IMR-90 (cell line): ENCODE results near the gene CAMTA1. TPM values are rescaled to one million over a fixed set of nuclear protein-coding genes. Genes with fewer than 3 reads are reported as not detected.
A peak's percentile ranks its signal among the peaks of the same experiment; 100 is the strongest.

Experiments
- ATAC-seq: fragments of 200-7000 bp; cut with Tn5 transposase; 2 replicates; pipeline ENCODE4 v1.9.1; 2020; ENCODE audit warnings: low read depth, mild to moderate bottlenecking, moderate library complexity
- BruUV-seq: library from RNA; stranded (reverse); fragments of 400-500 nt; replicated peaks from 2 replicates; lab custom pipeline; 2021; lab: Mats Ljungman, UMichigan
- CTCF ChIA-PET: fragments of 300-600 bp; formaldehyde crosslinking; extraction: SDS; loops from one replicate; lab custom pipeline; 2021; ENCODE audit warnings: antibody characterized with exemption; lab: Yijun Ruan, JAX
- POLR2A ChIA-PET: fragments of 300-600 bp; sonication (Branson Sonifier 250); formaldehyde crosslinking; loops from one replicate; lab custom pipeline; 2022; ENCODE audit warnings: antibody characterized with exemption; ENCODE audit not compliant: unreplicated experiment; lab: Charles Lee
- DNase-seq: peaks from one replicate; pipeline ENCODE4 v3.0.0; 2013
- H2AFZ ChIP-seq: replicated peaks from 2 replicates; pipeline ENCODE3; 2013; ENCODE audit warnings: low read length, mild to moderate bottlenecking; ENCODE audit not compliant: poor library complexity
- H2AK5ac ChIP-seq: 2 replicates; pipeline ENCODE4 v1.6.1; 2013; ENCODE audit warnings: low read depth, low read length, inconsistent platforms
- H2AK9ac ChIP-seq: replicated peaks from 2 replicates; pipeline ENCODE3; 2013; ENCODE audit warnings: mild to moderate bottlenecking, low read depth, low read length, moderate library complexity; ENCODE audit not compliant: poor library complexity
- H2BK120ac ChIP-seq: 2 replicates; pipeline ENCODE4 v1.6.1; 2013; ENCODE audit warnings: low read depth, low read length, inconsistent platforms
- H2BK15ac ChIP-seq: 3 replicates; pipeline ENCODE4 v1.6.1; 2013; ENCODE audit warnings: low read depth, low read length, inconsistent platforms
- H2BK20ac ChIP-seq: 2 replicates; pipeline ENCODE4 v1.6.1; 2013; ENCODE audit warnings: low read depth, mild to moderate bottlenecking, inconsistent platforms, low read length, moderate library complexity
- H2BK5ac ChIP-seq: 2 replicates; pipeline ENCODE4 v1.6.1; 2013; ENCODE audit warnings: mild to moderate bottlenecking, low read depth, low read length, inconsistent platforms; ENCODE audit not compliant: poor library complexity, severe bottlenecking
- H3K14ac ChIP-seq: replicated peaks from 2 replicates; pipeline ENCODE4 v1.6.1; 2013; ENCODE audit warnings: low read depth, low read length, inconsistent platforms
- H3K18ac ChIP-seq: 2 replicates; pipeline ENCODE4 v1.6.1; 2013; ENCODE audit warnings: low read depth, low read length, control low read depth
- H3K23ac ChIP-seq: 2 replicates; pipeline ENCODE4 v1.6.1; 2013; ENCODE audit warnings: low read depth, low read length, inconsistent platforms
- H3K27ac ChIP-seq: 2 replicates; pipeline ENCODE4 v1.5.1; 2013; ENCODE audit warnings: mild to moderate bottlenecking, control low read depth, low read length; ENCODE audit not compliant: insufficient read depth
- H3K27me3 ChIP-seq: 2 replicates; pipeline ENCODE4 v1.6.1; 2013; ENCODE audit warnings: low read length; ENCODE audit not compliant: control insufficient read depth, insufficient read depth
- H3K36me3 ChIP-seq: 2 replicates; pipeline ENCODE4 v1.6.1; 2013; ENCODE audit warnings: low read length, mixed read lengths; ENCODE audit not compliant: control insufficient read depth, insufficient read depth
- H3K4ac ChIP-seq: 2 replicates; pipeline ENCODE4 v1.6.1; 2013; ENCODE audit warnings: low read depth, low read length, inconsistent platforms
- H3K4me1 ChIP-seq: 2 replicates; pipeline ENCODE4 v1.6.1; 2013; ENCODE audit warnings: low read length, mixed read lengths; ENCODE audit not compliant: control insufficient read depth, insufficient read depth
- H3K4me2 ChIP-seq: 2 replicates; pipeline ENCODE4 v1.6.1; 2013; ENCODE audit warnings: low read depth, mild to moderate bottlenecking, control low read depth, low read length, moderate library complexity
- H3K4me3 ChIP-seq: 2 replicates; pipeline ENCODE4 v1.5.1; 2013; ENCODE audit warnings: low read depth, mild to moderate bottlenecking, control low read depth, low read length, moderate library complexity; ENCODE audit not compliant: insufficient read depth
- H3K56ac ChIP-seq: 2 replicates; pipeline ENCODE4 v1.6.1; 2013; ENCODE audit warnings: low read length, inconsistent platforms; ENCODE audit not compliant: insufficient read depth; ENCODE audit errors: extremely low read depth
- H3K79me1 ChIP-seq, 2 experiments: 2 replicates each; pipeline ENCODE4 v1.6.1; 2013; ENCODE audit warnings: low read length in 2 of 2, inconsistent platforms in 1 of 2, low read depth in 1 of 2
- H3K9ac ChIP-seq: 2 replicates; pipeline ENCODE4 v1.6.1; 2013; ENCODE audit warnings: low read depth, low read length, control low read depth
- H3K9me1 ChIP-seq: 2 replicates; pipeline ENCODE4 v1.6.1; 2013; ENCODE audit warnings: low read length, inconsistent platforms; ENCODE audit not compliant: insufficient read depth
- H3K9me3 ChIP-seq: 2 replicates; pipeline ENCODE4 v1.6.1; 2013; ENCODE audit warnings: low read length; ENCODE audit not compliant: control insufficient read depth, insufficient read depth
- H4K20me1 ChIP-seq: 2 replicates; pipeline ENCODE4 v1.6.1; 2013; ENCODE audit warnings: low read length, inconsistent platforms; ENCODE audit not compliant: insufficient read depth
- H4K5ac ChIP-seq: 2 replicates; pipeline ENCODE4 v1.6.1; 2013; ENCODE audit warnings: mild to moderate bottlenecking, low read depth, low read length, control low read depth
- H4K8ac ChIP-seq, 2 experiments: 2 replicates each; pipeline ENCODE4 v1.6.1; 2013; ENCODE audit warnings: low read depth in 2 of 2, low read length in 2 of 2, control low read depth in 1 of 2, inconsistent platforms in 1 of 2
- H4K91ac ChIP-seq: 2 replicates; pipeline ENCODE4 v1.6.1; 2013; ENCODE audit warnings: low read depth, low read length, inconsistent platforms; ENCODE audit not compliant: insufficient read depth
- BHLHE40 ChIP-seq: fragments of 150-350 bp; IDR thresholded peaks from 2 replicates; pipeline ENCODE4 v1.6.1; 2016; ENCODE audit warnings: mild to moderate bottlenecking, low read depth, low read length
- CHD1 ChIP-seq: IDR thresholded peaks from 2 replicates; pipeline ENCODE4 v1.6.1; 2012; ENCODE audit warnings: low read depth, low read length, improper control_type of control experiment
- ELK1 ChIP-seq: fragments of 150-350 bp; IDR thresholded peaks from 2 replicates; pipeline ENCODE4 v1.6.1; 2016; ENCODE audit warnings: low read depth, mild to moderate bottlenecking, low read length, moderate library complexity, borderline replicate concordance
- FOS ChIP-seq: fragments of 150-350 bp; IDR thresholded peaks from 2 replicates; pipeline ENCODE4 v1.6.1; 2016; ENCODE audit warnings: low read depth, low read length
- MAFK ChIP-seq: IDR thresholded peaks from 2 replicates; pipeline ENCODE4 v1.6.1; 2012; ENCODE audit warnings: low read depth, low read length, improper control_type of control experiment
- MAZ ChIP-seq: IDR thresholded peaks from 2 replicates; pipeline ENCODE4 v1.6.1; 2012; ENCODE audit warnings: low read depth, mild to moderate bottlenecking, low read length, improper control_type of control experiment, moderate library complexity, borderline replicate concordance
- MXI1 ChIP-seq: IDR thresholded peaks from 2 replicates; pipeline ENCODE4 v1.6.1; 2012; ENCODE audit warnings: low read depth, mild to moderate bottlenecking, low read length, moderate library complexity, borderline replicate concordance
- POLR2A ChIP-seq: IDR thresholded peaks from 2 replicates; pipeline ENCODE4 v1.6.1; 2012; ENCODE audit warnings: mild to moderate bottlenecking, low read depth, low read length
- RCOR1 ChIP-seq: IDR thresholded peaks from 2 replicates; pipeline ENCODE4 v1.6.1; 2012; ENCODE audit warnings: mild to moderate bottlenecking, low read length, improper control_type of control experiment; ENCODE audit not compliant: insufficient replicate concordance
- USF2 ChIP-seq: fragments of 150-350 bp; IDR thresholded peaks from 2 replicates; pipeline ENCODE4 v1.6.1; 2017; ENCODE audit warnings: mild to moderate bottlenecking, antibody characterized with exemption, low read length, low read depth
- WGBS, 2 experiments: methylation state at CpG; one replicate each; pipeline versions ENCODE4 v1.1.5 to v1.1.7; 2013; ENCODE audit warnings: missing lambda C conversion rate in 2 of 2; ENCODE audit not compliant: insufficient read length in 1 of 2; ENCODE audit errors: extremely low coverage in 2 of 2; 5-methylcytosine and 5-hydroxymethylcytosine counted together
- dilution Hi-C: fragments of 300-500 bp; cut with HindIII; formaldehyde crosslinking; loops from one replicate; pipeline ENCODE4 v1.14.3; 2018; ENCODE audit warnings: low sequenced_read_pairs; ENCODE audit not compliant: unreplicated experiment
- in situ Hi-C: fragments of 300-500 bp; cut with MboI; formaldehyde crosslinking; loops from 3 replicates; pipeline ENCODE4 v1.14.3; 2019; ENCODE audit warnings: low sequenced_read_pairs, inconsistent platforms, mixed read lengths
- intact Hi-C: fragments of 100-400 bp; cut with micrococcal nuclease; formaldehyde crosslinking; loops from 2 replicates; pipeline ENCODE4 v1.10.0; 2022
- polyA plus RNA-seq, 3 experiments: library from polyadenylated mRNA; depleted of rRNA; stranded (reverse); fragments of >200 nt; gene quantifications; 2 replicates each; pipeline ENCODE4 v1.2.3, GENCODE V29; 2012; ENCODE audit warnings: low replicate concordance in 1 of 3
- total RNA-seq: library from RNA; depleted of rRNA; stranded (reverse); fragments of >200 nt; gene quantifications from 2 replicates; pipeline ENCODE4 v1.2.3, GENCODE V29; 2012
- TF ChIP-seq, protein P1 (sequence below): conservative IDR thresholded peaks from 2 replicates; pipeline ENCODE4 v1.5.1; 2012; ENCODE audit warnings: mild to moderate bottlenecking, low read depth, low read length, improper control_type of control experiment

CAMTA1 gene
- total and polyA plus RNA-seq, 2 of the 4 experiments (the other 2 are of a cell fraction): 35.5 to 74.3 TPM

DNA sequence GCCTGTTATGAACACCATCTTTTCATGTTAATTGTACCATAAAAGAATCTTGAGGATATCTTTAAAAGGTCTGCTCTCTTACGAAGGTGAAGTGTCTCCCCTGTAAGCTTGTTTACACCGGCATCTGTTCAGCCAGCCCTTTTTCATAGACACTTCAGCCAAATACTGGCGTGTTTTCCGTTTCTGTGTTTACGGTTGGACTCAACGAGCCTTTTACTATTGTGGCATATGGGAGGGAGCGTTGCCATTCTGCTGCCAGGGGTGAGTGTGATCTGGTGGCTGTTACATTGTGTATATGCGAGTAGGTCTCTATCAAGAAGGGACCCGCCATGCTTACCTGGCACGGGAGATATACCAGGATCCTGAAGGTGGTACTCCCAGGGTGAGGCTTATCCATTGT, 433.8 kb downstream of the CAMTA1 start:
- ATAC-seq (no peak), DNase-seq (no peak)
- Histone ChIP-seq H2BK20ac (peak overlapping the region; percentile 27; the same call in 1 of the 2 replicates), H4K8ac (peak overlapping the region in 1 of 2 experiments; percentile 29; a peak in 1 of 4 replicates), H3K36me3 (no peaks in the 10 kb centered on the region), H2BK120ac (peak overlapping the region; percentile 25; the same call in 1 of the 2 replicates), H3K4me3 (no peak overlapping the region), H4K91ac (no peak overlapping the region; the same call in none of the 2 replicates), H3K4ac (peak overlapping the region; percentile 59), H3K56ac (no peak overlapping the region), H2AK9ac (no peak overlapping the region), H3K9me3 (no peaks in the 10 kb centered on the region; the same call in 1 of the 2 replicates), H3K4me2 (no peak overlapping the region), H3K4me1 (peaks cover 7% of the 10 kb centered on the region), H3K79me1 (no peaks in the 10 kb centered on the region), H3K18ac (no peak overlapping the region), H3K27ac (no peak overlapping the region; the same call in 1 of the 2 replicates), H3K14ac (no peak overlapping the region), H2AK5ac (peak overlapping the region; percentile 48), H3K9ac (no peak overlapping the region), H3K27me3 (no peaks in the 10 kb centered on the region), H3K9me1 (peaks cover 19% of the 10 kb centered on the region), H2BK5ac (no peak overlapping the region), H2BK15ac (peak overlapping the region; percentile 29; the same call in 2 of the 3 replicates), H2AFZ (no peak overlapping the region), H4K5ac (no peak overlapping the region), H4K20me1 (no peaks in the 10 kb centered on the region), H3K23ac (no peak overlapping the region)
- WGBS, 2 experiments: 78% methylated on average over 6 of the region's 10 CpGs; no CpG with 5 or more reads in 1 of the 2 experiments
- TF ChIP-seq MXI1 (no peak), BHLHE40 (no peak), ELK1 (no peak), POLR2A (no peak), FOS (no peak), RCOR1 (no peak), MAFK (no peak), USF2 (no peak), MAZ (no peak), CHD1 (no peak)
- TF ChIP-seq, protein P1, sequence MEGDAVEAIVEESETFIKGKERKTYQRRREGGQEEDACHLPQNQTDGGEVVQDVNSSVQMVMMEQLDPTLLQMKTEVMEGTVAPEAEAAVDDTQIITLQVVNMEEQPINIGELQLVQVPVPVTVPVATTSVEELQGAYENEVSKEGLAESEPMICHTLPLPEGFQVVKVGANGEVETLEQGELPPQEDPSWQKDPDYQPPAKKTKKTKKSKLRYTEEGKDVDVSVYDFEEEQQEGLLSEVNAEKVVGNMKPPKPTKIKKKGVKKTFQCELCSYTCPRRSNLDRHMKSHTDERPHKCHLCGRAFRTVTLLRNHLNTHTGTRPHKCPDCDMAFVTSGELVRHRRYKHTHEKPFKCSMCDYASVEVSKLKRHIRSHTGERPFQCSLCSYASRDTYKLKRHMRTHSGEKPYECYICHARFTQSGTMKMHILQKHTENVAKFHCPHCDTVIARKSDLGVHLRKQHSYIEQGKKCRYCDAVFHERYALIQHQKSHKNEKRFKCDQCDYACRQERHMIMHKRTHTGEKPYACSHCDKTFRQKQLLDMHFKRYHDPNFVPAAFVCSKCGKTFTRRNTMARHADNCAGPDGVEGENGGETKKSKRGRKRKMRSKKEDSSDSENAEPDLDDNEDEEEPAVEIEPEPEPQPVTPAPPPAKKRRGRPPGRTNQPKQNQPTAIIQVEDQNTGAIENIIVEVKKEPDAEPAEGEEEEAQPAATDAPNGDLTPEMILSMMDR: no peak
- CTCF ChIA-PET: interaction anchor here (1.2 to 1.3 kb wide), 2 partner anchors 12 to 428 kb away, joined by 3 read pairs; no protein-coding TSS in a partner anchor
- intact Hi-C loops: loop anchor here (5.0 to 10.0 kb wide), 2 partner anchors 324 to 732 kb away; no protein-coding TSS in a partner anchor
- no TSS peak for BruUV-seq
- dilution Hi-C loops: no loop called here
- POLR2A ChIA-PET: no interaction called here
- in situ Hi-C loops: loop anchor here (25.0 kb wide), 1 partner anchor 507 kb away; the partner anchor contains the start of gene DNAJC11
